Measurements from ENCODE around the gene TSFM. TPM values are rescaled to one million over a fixed set of nuclear protein-coding genes. Genes with fewer than 3 reads are reported as not detected.

Gene TSFM
- total and polyA plus RNA-seq, 2 of the 13 experiments (the other 11 are each of a cell fraction or from before 2014, with no cell fraction given), result 29.8 to 68.3 TPM

- H3K9me3 ChIP-seq (ENCODE audit: low read length), result no peaks in the 10 kb centered on the region
- no peaks in the 10 kb centered on the region; a peak in 1 of 5 replicates for H3K27me3 ChIP-seq (ENCODE audit: control insufficient read depth in 1 of 2, insufficient read depth in 2 of 2, low read length in 2 of 2)
- POLR2A ChIA-PET, result interaction anchor here (0.9 kb wide), 1 partner anchor 9 kb away, joined by 3 read pairs; the partner anchor contains the start of genes EEF1AKMT3 and METTL1
- peaks cover 4 to 19% of the 10 kb centered on the region in 2 experiments for H3K36me3 ChIP-seq (replicated peaks in 1 of 2; ENCODE audit: control insufficient read depth in 1 of 2, insufficient read depth in 2 of 2, low read length in 2 of 2)
- no peaks in the 10 kb centered on the region for H4K20me1 ChIP-seq (ENCODE audit: insufficient read depth, low read length)
- peaks cover 16% of the 10 kb centered on the region for H3K79me2 ChIP-seq (ENCODE audit: insufficient read depth, low read length)
- 98% methylated on average over 3 of the region's 3 CpGs for WGBS (ENCODE audit: low lambda C conversion rate)
- H3K4me3 ChIP-seq (replicated peaks in 1 of 3; ENCODE audit: insufficient read depth in 1 of 3, low read depth in 2 of 3, low read length in 3 of 3), result no peak overlapping the region
- ATAC-seq (no peak), DNase-seq (ENCODE audit: low spot score) (no peak), FAIRE-seq (no peak)
- H2AFZ ChIP-seq (ENCODE audit: low read length), result no peak overlapping the region
- peaks cover 17% of the 10 kb centered on the region for H3K4me1 ChIP-seq (ENCODE audit: insufficient read depth, low read length)
- no peak overlapping the region for H3K4me2 ChIP-seq (ENCODE audit: low read depth, low read length)
- intact Hi-C loops (cut with micrococcal nuclease; ENCODE audit: unreplicated experiment) (loop anchor here (1.0 kb wide), 1 partner anchor 124 kb away; no protein-coding TSS in a partner anchor), in situ Hi-C loops (cut with HindIII; ENCODE audit: extremely low pct_ligation_motif_present, low pct_unique_long_range_greater_than_20kb) (no loop called here)
- H3K27ac ChIP-seq (ENCODE audit: extremely low read length, insufficient read depth, low read length), result no peak overlapping the region
- no peak overlapping the region for H3K9ac ChIP-seq (ENCODE audit: insufficient read depth, low read depth, low read length)
- BruUV-seq (replicated peaks), result no TSS peak
- CTCF ChIA-PET (ENCODE audit: low intra/inter-chr PET ratio, low total read pairs), result no interaction called here
- TF ChIP-seq SCMH1 (CRISPR knock-in tag; IDR thresholded peaks at IDR 0.05; ENCODE audit: borderline replicate concordance) (no peak), ZNF414 (CRISPR knock-in tag; IDR thresholded peaks at IDR 0.05) (no peak), GATA4 (IDR thresholded peaks at IDR 0.05; ENCODE audit: borderline replicate concordance, low read depth) (no peak), MLLT10 (CRISPR knock-in tag; IDR thresholded peaks at IDR 0.05) (no peak), SNAI1 (CRISPR knock-in tag; IDR thresholded peaks at IDR 0.05; ENCODE audit: borderline replicate concordance) (no peak), SRSF1 (optimal IDR thresholded peaks at IDR 0.05; ENCODE audit: low read depth, low read length) (no peak), SMYD3 (CRISPR knock-in tag; IDR thresholded peaks at IDR 0.05) (no peak), EHMT2 (IDR thresholded peaks at IDR 0.05; ENCODE audit: borderline replicate concordance, low read depth, low read length) (no peak)
- TF ChIP-seq, protein P1, sequence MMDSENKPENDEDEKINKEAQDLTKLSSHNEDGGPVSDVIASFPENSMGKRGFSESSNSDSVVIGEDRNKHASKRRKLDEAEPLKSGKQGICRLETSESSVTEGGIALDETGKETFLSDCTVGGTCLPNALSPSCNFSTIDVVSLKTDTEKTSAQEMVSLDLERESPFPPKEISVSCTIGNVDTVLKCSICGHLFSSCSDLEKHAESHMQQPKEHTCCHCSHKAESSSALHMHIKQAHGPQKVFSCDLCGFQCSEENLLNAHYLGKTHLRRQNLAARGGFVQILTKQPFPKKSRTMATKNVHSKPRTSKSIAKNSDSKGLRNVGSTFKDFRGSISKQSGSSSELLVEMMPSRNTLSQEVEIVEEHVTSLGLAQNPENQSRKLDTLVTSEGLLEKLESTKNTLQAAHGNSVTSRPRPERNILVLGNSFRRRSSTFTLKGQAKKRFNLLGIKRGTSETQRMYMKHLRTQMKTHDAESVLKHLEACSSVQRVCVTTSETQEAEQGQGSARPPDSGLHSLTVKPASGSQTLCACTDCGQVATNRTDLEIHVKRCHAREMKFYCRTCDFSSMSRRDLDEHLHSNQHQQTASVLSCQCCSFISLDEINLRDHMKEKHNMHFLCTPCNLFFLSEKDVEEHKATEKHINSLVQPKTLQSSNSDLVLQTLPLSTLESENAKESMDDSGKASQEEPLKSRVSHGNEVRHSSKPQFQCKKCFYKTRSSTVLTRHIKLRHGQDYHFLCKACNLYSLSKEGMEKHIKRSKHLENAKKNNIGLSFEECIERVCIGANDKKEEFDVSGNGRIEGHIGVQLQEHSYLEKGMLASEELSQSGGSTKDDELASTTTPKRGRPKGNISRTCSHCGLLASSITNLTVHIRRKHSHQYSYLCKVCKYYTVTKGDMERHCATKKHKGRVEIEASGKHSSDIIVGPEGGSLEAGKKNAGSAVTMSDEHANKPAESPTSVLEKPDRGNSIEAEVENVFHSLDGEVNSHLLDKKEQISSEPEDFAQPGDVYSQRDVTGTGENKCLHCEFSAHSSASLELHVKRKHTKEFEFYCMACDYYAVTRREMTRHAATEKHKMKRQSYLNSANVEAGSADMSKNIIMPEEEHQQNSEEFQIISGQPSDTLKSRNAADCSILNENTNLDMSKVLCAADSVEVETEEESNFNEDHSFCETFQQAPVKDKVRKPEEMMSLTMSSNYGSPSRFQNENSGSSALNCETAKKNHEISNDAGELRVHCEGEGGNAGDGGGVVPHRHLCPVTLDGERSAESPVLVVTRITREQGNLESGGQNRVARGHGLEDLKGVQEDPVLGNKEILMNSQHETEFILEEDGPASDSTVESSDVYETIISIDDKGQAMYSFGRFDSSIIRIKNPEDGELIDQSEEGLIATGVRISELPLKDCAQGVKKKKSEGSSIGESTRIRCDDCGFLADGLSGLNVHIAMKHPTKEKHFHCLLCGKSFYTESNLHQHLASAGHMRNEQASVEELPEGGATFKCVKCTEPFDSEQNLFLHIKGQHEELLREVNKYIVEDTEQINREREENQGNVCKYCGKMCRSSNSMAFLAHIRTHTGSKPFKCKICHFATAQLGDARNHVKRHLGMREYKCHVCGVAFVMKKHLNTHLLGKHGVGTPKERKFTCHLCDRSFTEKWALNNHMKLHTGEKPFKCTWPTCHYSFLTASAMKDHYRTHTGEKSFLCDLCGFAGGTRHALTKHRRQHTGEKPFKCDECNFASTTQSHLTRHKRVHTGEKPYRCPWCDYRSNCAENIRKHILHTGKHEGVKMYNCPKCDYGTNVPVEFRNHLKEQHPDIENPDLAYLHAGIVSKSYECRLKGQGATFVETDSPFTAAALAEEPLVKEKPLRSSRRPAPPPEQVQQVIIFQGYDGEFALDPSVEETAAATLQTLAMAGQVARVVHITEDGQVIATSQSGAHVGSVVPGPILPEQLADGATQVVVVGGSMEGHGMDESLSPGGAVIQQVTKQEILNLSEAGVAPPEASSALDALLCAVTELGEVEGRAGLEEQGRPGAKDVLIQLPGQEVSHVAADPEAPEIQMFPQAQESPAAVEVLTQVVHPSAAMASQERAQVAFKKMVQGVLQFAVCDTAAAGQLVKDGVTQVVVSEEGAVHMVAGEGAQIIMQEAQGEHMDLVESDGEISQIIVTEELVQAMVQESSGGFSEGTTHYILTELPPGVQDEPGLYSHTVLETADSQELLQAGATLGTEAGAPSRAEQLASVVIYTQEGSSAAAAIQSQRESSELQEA (CRISPR knock-in tag; IDR thresholded peaks at IDR 0.05; ENCODE audit: not compliant biosample characterization), result no peak
Measured at GRCh38 chr12:57781244-57781643, 1.3 kb upstream of the TSFM start.
